Muscle layer of colon (tissue), 2 donors: Measurements from ENCODE around the gene SSRP1.

Experiments
- H3K27ac ChIP-seq: one replicate; pipeline ENCODE4 v1.7.0; 2013; ENCODE audit warnings: low read depth, mild to moderate bottlenecking, low read length, moderate library complexity
- H3K27me3 ChIP-seq, 2 donors: one replicate each; pipeline ENCODE4 v1.7.0; 2013; ENCODE audit warnings: low read length in 2 of 2, mild to moderate bottlenecking in 2 of 2; ENCODE audit not compliant: insufficient read depth in 2 of 2, control insufficient read depth in 1 of 2
- H3K36me3 ChIP-seq: one replicate; pipeline ENCODE4 v1.7.0; 2013; ENCODE audit warnings: mild to moderate bottlenecking, low read length; ENCODE audit not compliant: insufficient read depth
- H3K4me1 ChIP-seq: one replicate; pipeline ENCODE4 v1.7.0; 2013; ENCODE audit warnings: mild to moderate bottlenecking, low read length; ENCODE audit not compliant: insufficient read depth
- H3K4me3 ChIP-seq, 2 donors: one replicate each; pipeline ENCODE4 v1.7.0; 2013; ENCODE audit warnings: low read length in 2 of 2, low read depth in 1 of 2, mild to moderate bottlenecking in 1 of 2, moderate library complexity in 1 of 2
- H3K9ac ChIP-seq: one replicate; pipeline ENCODE4 v1.7.0; 2013; ENCODE audit warnings: low read length
- H3K9me3 ChIP-seq: one replicate; pipeline ENCODE4 v1.7.0; 2013; ENCODE audit warnings: mild to moderate bottlenecking, low read length
- donor health status: abdominal sarcoma.
- donor health status: Adenocarcinoma of cecum.

The SSRP1 gene

GRCh38 chr11:57358543-57358961, 22.9 kb upstream of the SSRP1 start:
- H3K27ac ChIP-seq, result no peak overlapping the region

GRCh38 chr11:57357856-57358255, 22.2 kb upstream of the SSRP1 start:
- no peak overlapping the region for H3K27ac ChIP-seq
- no peaks in the 10 kb centered on the region for H3K27me3 ChIP-seq
- H3K9me3 ChIP-seq, result no peaks in the 10 kb centered on the region
- no peaks in the 10 kb centered on the region for H3K36me3 ChIP-seq
- H3K4me3 ChIP-seq, result no peak overlapping the region
- peaks cover 4% of the 10 kb centered on the region for H3K4me1 ChIP-seq
- no peak overlapping the region for H3K9ac ChIP-seq

More at GRCh38 chr11:57358543-57358961, 22.9 kb upstream of the SSRP1 start:
- no peak overlapping the region for H3K9ac ChIP-seq
- no peaks in the 10 kb centered on the region for H3K27me3 ChIP-seq
- H3K4me3 ChIP-seq, result no peak overlapping the region
- H3K9me3 ChIP-seq, result peaks cover 4% of the 10 kb centered on the region
- H3K36me3 ChIP-seq, result no peaks in the 10 kb centered on the region
- H3K4me1 ChIP-seq, result peaks cover 4% of the 10 kb centered on the region

- no peaks in the 10 kb centered on the region for H3K36me3 ChIP-seq
- no peak overlapping the region for H3K9ac ChIP-seq
- H3K27me3 ChIP-seq, result no peaks in the 10 kb centered on the region
- H3K9me3 ChIP-seq, result no peaks in the 10 kb centered on the region
- no peak overlapping the region for H3K4me3 ChIP-seq
- H3K4me1 ChIP-seq, result peaks cover 4% of the 10 kb centered on the region
- no peak overlapping the region for H3K27ac ChIP-seq
Measured at GRCh38 chr11:57357310-57357709, 21.6 kb upstream of the SSRP1 start.

GRCh38 chr11:57356268-57356667, 20.6 kb upstream of the SSRP1 start:
- Histone ChIP-seq H3K27me3 (no peaks in the 10 kb centered on the region), H3K9me3 (no peaks in the 10 kb centered on the region), H3K4me3 (no peak overlapping the region), H3K9ac (no peak overlapping the region), H3K27ac (no peak overlapping the region), H3K4me1 (peaks cover 4% of the 10 kb centered on the region), H3K36me3 (no peaks in the 10 kb centered on the region)

- no peaks in the 10 kb centered on the region for H3K27me3 ChIP-seq
- no peak overlapping the region for H3K4me3 ChIP-seq
- H3K36me3 ChIP-seq, result no peaks in the 10 kb centered on the region
- H3K27ac ChIP-seq, result no peak overlapping the region
- H3K9me3 ChIP-seq, result no peaks in the 10 kb centered on the region
- H3K4me1 ChIP-seq, result peaks cover 8% of the 10 kb centered on the region
- no peak overlapping the region for H3K9ac ChIP-seq
Measured at GRCh38 chr11:57354699-57355098, 19.0 kb upstream of the SSRP1 start.

GRCh38 chr11:57353852-57354251, 18.2 kb upstream of the SSRP1 start:
- no peaks in the 10 kb centered on the region for H3K36me3 ChIP-seq
- no peak overlapping the region for H3K9ac ChIP-seq
- peaks cover 11% of the 10 kb centered on the region for H3K4me1 ChIP-seq
- no peaks in the 10 kb centered on the region for H3K27me3 ChIP-seq
- no peak overlapping the region for H3K27ac ChIP-seq
- no peaks in the 10 kb centered on the region for H3K9me3 ChIP-seq
- H3K4me3 ChIP-seq, result no peak overlapping the region

GRCh38 chr11:57353446-57353845, 17.8 kb upstream of the SSRP1 start:
- H3K27me3 ChIP-seq, result no peaks in the 10 kb centered on the region
- no peak overlapping the region for H3K4me3 ChIP-seq
- no peaks in the 10 kb centered on the region for H3K9me3 ChIP-seq
- no peak overlapping the region for H3K9ac ChIP-seq
- peaks cover 11% of the 10 kb centered on the region for H3K4me1 ChIP-seq
- no peaks in the 10 kb centered on the region for H3K36me3 ChIP-seq
- H3K27ac ChIP-seq, result no peak overlapping the region

GRCh38 chr11:57353036-57353435, 17.3 kb upstream of the SSRP1 start:
- H3K27me3 ChIP-seq, result no peaks in the 10 kb centered on the region
- no peak overlapping the region for H3K4me3 ChIP-seq
- H3K27ac ChIP-seq, result no peak overlapping the region
- no peak overlapping the region for H3K9ac ChIP-seq
- H3K9me3 ChIP-seq, result no peaks in the 10 kb centered on the region
- no peaks in the 10 kb centered on the region for H3K36me3 ChIP-seq
- peaks cover 10% of the 10 kb centered on the region for H3K4me1 ChIP-seq

- no peak overlapping the region for H3K4me3 ChIP-seq
- H3K9ac ChIP-seq, result no peak overlapping the region
- H3K9me3 ChIP-seq, result no peaks in the 10 kb centered on the region
- no peak overlapping the region for H3K27ac ChIP-seq
- peaks cover 6% of the 10 kb centered on the region for H3K4me1 ChIP-seq
- no peaks in the 10 kb centered on the region for H3K27me3 ChIP-seq
- no peaks in the 10 kb centered on the region for H3K36me3 ChIP-seq
Measured at GRCh38 chr11:57349491-57350274, 14.0 kb upstream of the SSRP1 start.

- Histone ChIP-seq H3K36me3 (no peaks in the 10 kb centered on the region), H3K27ac (no peak overlapping the region), H3K27me3 (no peaks in the 10 kb centered on the region), H3K4me1 (peaks cover 6% of the 10 kb centered on the region), H3K9ac (no peak overlapping the region), H3K9me3 (no peaks in the 10 kb centered on the region), H3K4me3 (no peak overlapping the region)
Measured at GRCh38 chr11:57348636-57349313, 13.1 kb upstream of the SSRP1 start.

GRCh38 chr11:57348052-57348451, 12.4 kb upstream of the SSRP1 start:
- Histone ChIP-seq H3K27me3 (no peaks in the 10 kb centered on the region), H3K9ac (no peak overlapping the region), H3K27ac (no peak overlapping the region), H3K9me3 (no peaks in the 10 kb centered on the region), H3K36me3 (no peaks in the 10 kb centered on the region), H3K4me1 (peaks cover 6% of the 10 kb centered on the region), H3K4me3 (no peak overlapping the region)

- Histone ChIP-seq H3K27ac (no peak overlapping the region), H3K9ac (no peak overlapping the region), H3K36me3 (no peaks in the 10 kb centered on the region), H3K27me3 (no peaks in the 10 kb centered on the region), H3K4me3 (no peak overlapping the region), H3K9me3 (no peaks in the 10 kb centered on the region), H3K4me1 (peaks cover 6% of the 10 kb centered on the region)
Measured at GRCh38 chr11:57347336-57347735, 11.6 kb upstream of the SSRP1 start.
